Activated T-helper 2 cell treated with anti-CD3 and anti-CD28 coated beads, Interferon-gamma antibody, Interleukin-2, Interleukin-4, amounts not matched to agents 10 μg/mL and 5 μg/mL and 100 μg/mL, durations not matched to agents 14 hours and 24 hours and 36 hours (primary cell): ENCODE measurements around the gene C1QTNF9. TPM values are rescaled to one million over a fixed set of nuclear protein-coding genes. Genes with fewer than 3 reads are reported as not detected.
"Not testable (repeated sequence)": the region's sequence is repeated elsewhere in the genome, so short reads cannot be mapped to it uniquely, and the experiment has no call there.

Experiments
- DNase-seq: peaks from one replicate; pipeline ENCODE4 v3.0.0; 2021; ENCODE audit warnings: low spot score
- H3K27ac Mint-ChIP-seq: one replicate; pipeline ENCODE4 v1.8.0; 2021; ENCODE audit warnings: mixed read lengths
- H3K27me3 Mint-ChIP-seq: one replicate; pipeline ENCODE4 v1.8.0; 2021; ENCODE audit warnings: low read depth, mixed read lengths
- H3K36me3 Mint-ChIP-seq: one replicate; pipeline ENCODE4 v1.8.0; 2021; ENCODE audit warnings: low read depth, mixed read lengths
- H3K4me1 Mint-ChIP-seq: one replicate; pipeline ENCODE4 v1.8.0; 2021; ENCODE audit warnings: low read depth, mixed read lengths
- H3K4me3 Mint-ChIP-seq: one replicate; pipeline ENCODE4 v1.8.0; 2021; ENCODE audit warnings: low read depth, mild to moderate bottlenecking, moderate library complexity, mixed read lengths
- H3K9me3 Mint-ChIP-seq: one replicate; pipeline ENCODE4 v1.8.0; 2021; ENCODE audit warnings: mixed read lengths
- intact Hi-C: fragments of 100-400 bp; cut with micrococcal nuclease; formaldehyde crosslinking; loops from one replicate; pipeline ENCODE4 v1.15.1; 2023
- total RNA-seq: library from RNA; stranded (reverse); gene quantifications from 2 replicates; pipeline ENCODE4 v1.2.3, GENCODE V29; 2022

Gene C1QTNF9
- total RNA-seq, 1 donor from 2014 or later, result not detected

DNA sequence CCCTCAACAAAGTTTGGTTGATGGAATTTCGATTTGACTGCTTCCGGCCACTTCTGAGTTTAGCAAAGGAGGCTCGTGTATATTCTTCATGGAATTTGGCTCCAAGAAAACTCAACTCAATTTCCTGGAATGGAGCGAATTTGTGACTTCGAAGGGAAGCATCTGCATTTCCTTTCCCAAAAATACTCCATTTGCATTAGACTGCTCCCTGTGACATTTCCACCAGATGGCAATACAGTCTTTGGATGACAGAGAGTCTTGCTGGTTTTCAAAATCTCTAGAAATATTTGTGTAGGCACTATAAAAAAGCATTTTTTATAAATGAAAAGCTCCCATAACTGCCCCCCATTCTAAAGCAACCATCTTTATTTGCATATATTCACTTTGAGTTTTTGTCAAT lies 4.1 kb downstream of the C1QTNF9 start:
- H3K27me3 Mint-ChIP-seq, result peaks cover 5% of the 10 kb centered on the region
- H3K36me3 Mint-ChIP-seq, result no peaks in the 10 kb centered on the region
- H3K4me1 Mint-ChIP-seq, result peaks cover 1% of the 10 kb centered on the region
- DNase-seq, result no peak
- no peaks in the 10 kb centered on the region for H3K9me3 Mint-ChIP-seq
- intact Hi-C loops, result no loop called here
- no peak overlapping the region for H3K4me3 Mint-ChIP-seq
- no peak overlapping the region for H3K27ac Mint-ChIP-seq

DNA sequence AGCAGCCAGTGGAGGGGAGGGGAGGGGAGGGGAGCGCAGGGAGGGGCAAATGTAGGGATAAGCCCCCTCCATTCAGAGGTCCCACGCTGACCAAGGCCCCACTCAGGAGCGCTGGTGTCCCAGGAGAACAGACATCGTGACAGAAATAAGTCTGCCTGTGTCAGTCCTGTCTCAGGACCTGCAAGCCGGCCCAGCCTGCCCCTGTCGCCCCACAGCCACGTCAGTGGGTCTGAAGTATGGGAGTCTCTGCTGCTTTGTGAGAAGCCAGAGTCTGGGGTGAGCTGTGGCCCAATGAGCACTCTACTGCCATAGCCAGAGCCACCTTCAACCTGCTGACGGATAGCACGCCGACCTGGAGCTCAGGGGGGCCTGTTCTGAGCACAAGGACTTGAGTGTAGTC lies 8.5 kb downstream of the C1QTNF9 start:
- DNase-seq, H3K4me1 Mint-ChIP-seq, H3K36me3 Mint-ChIP-seq, H3K9me3 Mint-ChIP-seq, intact Hi-C loops, H3K4me3 Mint-ChIP-seq, H3K27me3 Mint-ChIP-seq, H3K27ac Mint-ChIP-seq: not testable (repeated sequence)

DNA sequence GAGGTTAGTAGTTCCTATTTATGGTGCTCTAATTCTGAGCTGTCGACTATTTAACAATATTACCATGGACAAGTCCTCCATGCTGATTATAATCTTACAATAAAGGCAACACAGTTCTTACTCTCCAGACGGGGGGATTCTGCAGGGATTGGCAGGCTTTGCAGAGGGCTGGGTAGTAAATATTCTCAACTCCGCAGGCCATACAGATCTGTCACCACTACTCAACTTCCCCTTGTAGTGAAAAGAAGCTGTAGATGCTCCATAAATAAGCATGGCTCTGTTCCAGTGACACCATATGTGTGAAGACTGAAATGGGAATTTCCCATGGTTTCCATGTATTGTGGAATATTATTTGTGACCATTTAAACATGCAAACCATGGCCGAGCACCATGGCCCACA lies 9.5 kb downstream of the C1QTNF9 start:
- H3K9me3 Mint-ChIP-seq, intact Hi-C loops, H3K4me3 Mint-ChIP-seq, DNase-seq, H3K36me3 Mint-ChIP-seq, H3K4me1 Mint-ChIP-seq, H3K27me3 Mint-ChIP-seq, H3K27ac Mint-ChIP-seq: not testable (repeated sequence)

DNA sequence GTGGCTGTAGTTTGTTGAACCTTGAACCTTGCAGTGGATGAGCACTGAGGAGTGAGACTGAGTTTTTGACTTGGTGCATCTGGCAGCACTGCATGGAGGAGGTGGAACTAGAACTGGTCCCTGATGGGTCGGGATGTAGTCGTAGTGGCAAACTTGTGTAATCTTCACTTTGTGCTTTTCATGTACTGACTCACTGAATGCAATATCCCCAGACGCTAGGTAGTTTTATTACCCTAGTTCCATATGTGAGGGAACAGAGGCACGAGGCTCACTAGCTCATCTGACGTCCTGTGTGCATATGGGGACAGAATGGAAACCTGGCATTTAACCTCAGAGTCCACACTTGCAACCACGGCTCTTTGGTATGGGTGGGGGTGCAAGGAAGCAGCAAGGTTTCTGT lies 10.3 kb downstream of the C1QTNF9 start:
- H3K4me1 Mint-ChIP-seq, intact Hi-C loops, H3K27me3 Mint-ChIP-seq, H3K4me3 Mint-ChIP-seq, H3K36me3 Mint-ChIP-seq, H3K9me3 Mint-ChIP-seq, H3K27ac Mint-ChIP-seq, DNase-seq: not testable (repeated sequence)

DNA sequence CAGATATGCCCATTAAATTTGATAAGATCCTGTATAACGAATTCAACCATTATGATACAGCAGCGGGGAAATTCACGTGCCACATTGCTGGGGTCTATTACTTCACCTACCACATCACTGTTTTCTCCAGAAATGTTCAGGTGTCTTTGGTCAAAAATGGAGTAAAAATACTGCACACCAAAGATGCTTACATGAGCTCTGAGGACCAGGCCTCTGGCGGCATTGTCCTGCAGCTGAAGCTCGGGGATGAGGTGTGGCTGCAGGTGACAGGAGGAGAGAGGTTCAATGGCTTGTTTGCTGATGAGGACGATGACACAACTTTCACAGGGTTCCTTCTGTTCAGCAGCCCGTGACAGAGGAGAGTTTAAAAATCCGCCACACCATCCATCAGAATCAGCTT lies 12.0 kb downstream of the C1QTNF9 start:
- not testable (repeated sequence) for H3K36me3 Mint-ChIP-seq, DNase-seq, H3K27ac Mint-ChIP-seq

DNA sequence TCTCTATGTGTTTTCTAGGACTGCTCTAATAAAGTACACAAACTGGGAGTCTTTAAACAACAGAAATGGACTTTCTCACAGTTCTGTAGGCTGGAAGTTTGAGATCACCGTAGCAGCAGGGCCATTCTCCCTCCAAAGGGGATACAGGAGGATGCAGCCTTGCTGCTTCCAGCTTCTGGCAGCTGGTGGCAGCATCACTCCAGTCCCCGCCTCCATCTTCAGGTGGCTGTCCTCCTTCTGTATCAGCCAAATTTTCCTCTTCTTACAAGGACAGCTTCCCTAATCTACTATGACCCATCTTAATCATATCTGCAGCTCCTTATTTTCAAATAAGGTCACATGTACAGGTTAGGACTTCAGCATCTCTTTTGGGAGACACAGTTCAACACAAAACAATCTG lies 13.1 kb downstream of the C1QTNF9 start:
- H3K27ac Mint-ChIP-seq, H3K4me1 Mint-ChIP-seq, intact Hi-C loops, H3K4me3 Mint-ChIP-seq, H3K9me3 Mint-ChIP-seq, DNase-seq, H3K36me3 Mint-ChIP-seq: not testable (repeated sequence)
- H3K27me3 Mint-ChIP-seq, result peaks cover 23% of the 10 kb centered on the region

More for the DNA sequence above, 12.0 kb downstream of the C1QTNF9 start:
- H3K4me1 Mint-ChIP-seq, intact Hi-C loops, H3K4me3 Mint-ChIP-seq, H3K9me3 Mint-ChIP-seq: not testable (repeated sequence)
- peaks cover 18% of the 10 kb centered on the region for H3K27me3 Mint-ChIP-seq

DNA sequence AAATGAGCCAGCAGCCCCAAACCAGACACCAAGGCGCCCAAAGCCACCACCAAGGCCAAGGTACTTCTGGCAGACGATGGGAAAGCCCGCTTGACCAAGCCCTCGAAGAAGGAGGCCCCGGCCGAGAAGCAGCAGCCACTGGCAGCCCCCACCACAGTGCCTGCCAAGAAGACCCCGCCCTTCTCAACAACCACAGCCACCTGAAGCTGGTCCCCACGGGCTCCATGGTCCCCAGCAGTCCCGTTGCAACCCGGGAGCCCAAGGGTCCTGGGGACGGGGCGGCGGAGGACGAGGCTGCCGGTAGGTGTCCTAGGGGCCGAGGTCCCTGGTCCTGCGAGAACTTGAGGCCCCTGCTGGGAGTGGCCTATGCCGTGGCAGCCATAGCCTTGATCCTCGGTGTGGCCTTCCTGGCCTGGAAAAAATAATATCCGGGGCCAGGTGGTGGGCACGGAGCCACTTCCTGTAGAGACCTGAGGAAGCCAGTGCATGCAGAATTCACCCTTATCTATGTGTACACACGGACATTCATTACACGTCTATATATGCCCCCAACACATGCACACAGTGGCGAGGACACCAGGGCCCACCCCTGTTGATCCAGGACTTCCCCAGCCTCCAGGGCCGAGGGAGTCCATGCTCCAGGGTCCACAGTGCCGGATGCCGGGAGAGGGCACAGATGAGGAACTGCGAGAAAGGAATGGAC lies 13.8 kb downstream of the C1QTNF9 start:
- Mint-ChIP-seq H3K9me3 (no peaks in the 10 kb centered on the region), H3K4me1 (no peaks in the 10 kb centered on the region), H3K27me3 (peaks cover 27% of the 10 kb centered on the region), H3K4me3 (no peak overlapping the region), H3K36me3 (no peaks in the 10 kb centered on the region), H3K27ac (no peak overlapping the region)
- intact Hi-C loops, result no loop called here
- no peak for DNase-seq

DNA sequence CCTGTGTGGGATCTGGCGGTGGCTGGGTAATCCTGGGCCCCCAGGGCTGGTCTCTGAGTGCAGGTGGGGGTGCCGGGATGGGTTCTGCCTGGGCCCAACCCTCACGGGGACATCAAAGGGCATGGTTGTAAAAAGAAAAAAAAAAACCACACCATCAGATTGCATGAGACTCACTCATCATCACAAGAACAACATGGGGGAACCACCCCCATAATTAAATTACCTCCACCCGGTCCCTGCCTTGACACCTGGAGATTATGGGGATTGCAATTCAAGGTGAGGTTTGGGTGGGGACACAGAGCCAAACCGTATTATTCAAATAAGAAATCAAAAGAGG lies 14.3 kb downstream of the C1QTNF9 start:
- Mint-ChIP-seq H3K27ac (no peak overlapping the region), H3K9me3 (no peaks in the 10 kb centered on the region), H3K4me3 (no peak overlapping the region), H3K4me1 (no peaks in the 10 kb centered on the region), H3K36me3 (no peaks in the 10 kb centered on the region), H3K27me3 (peaks cover 33% of the 10 kb centered on the region)
- DNase-seq, result no peak
- intact Hi-C loops, result no loop called here

DNA sequence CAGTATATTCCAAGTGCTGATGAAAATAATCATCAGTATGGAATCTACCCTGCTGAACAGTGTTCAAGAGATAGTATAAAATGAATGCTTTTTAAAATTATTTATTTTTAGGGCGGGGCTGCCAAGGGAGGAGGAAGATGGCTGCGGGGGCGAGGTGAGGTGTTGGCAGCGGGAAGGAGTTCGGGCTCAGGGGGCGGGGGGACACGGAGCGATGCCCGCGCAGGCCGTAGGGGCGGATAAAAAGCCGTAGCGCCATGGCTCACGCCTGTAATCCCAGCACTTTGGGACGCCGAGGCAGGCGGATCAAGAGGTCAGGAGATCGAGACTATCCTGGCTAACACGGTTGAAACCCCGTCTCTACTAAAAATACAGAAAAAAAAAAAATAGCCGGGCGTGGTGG lies 18.2 kb downstream of the C1QTNF9 start:
- H3K27ac Mint-ChIP-seq, intact Hi-C loops: not testable (repeated sequence)

DNA sequence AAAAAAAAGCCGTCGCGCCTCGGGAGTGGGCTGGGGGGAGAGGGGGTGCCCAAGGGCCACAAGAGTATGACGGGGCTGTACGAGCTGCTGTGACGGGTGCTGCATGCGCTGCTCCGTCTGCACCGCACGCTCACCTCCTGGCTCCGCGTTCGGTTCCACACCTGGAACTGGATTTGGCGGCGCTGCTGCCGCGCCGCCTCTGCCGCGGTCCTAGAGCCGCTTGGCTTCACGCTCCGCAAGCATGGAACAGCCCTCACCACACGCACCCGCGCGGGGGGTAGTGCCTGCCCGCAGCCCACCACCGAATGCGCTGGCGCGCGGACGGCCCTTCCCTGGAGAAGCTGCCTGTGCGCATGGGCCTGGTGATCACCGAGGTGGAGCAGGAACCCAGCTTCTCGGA lies 18.8 kb downstream of the C1QTNF9 start:
- no peak for DNase-seq
- Mint-ChIP-seq H3K27ac (no peak overlapping the region), H3K27me3 (peaks cover 53% of the 10 kb centered on the region), H3K4me1 (no peaks in the 10 kb centered on the region), H3K4me3 (no peak overlapping the region), H3K36me3 (no peaks in the 10 kb centered on the region), H3K9me3 (no peaks in the 10 kb centered on the region)
- intact Hi-C loops, result no loop called here

More for the DNA sequence above, 18.2 kb downstream of the C1QTNF9 start:
- H3K36me3 Mint-ChIP-seq, H3K4me3 Mint-ChIP-seq, H3K9me3 Mint-ChIP-seq, H3K4me1 Mint-ChIP-seq, DNase-seq: not testable (repeated sequence)
- peaks cover 49% of the 10 kb centered on the region for H3K27me3 Mint-ChIP-seq

DNA sequence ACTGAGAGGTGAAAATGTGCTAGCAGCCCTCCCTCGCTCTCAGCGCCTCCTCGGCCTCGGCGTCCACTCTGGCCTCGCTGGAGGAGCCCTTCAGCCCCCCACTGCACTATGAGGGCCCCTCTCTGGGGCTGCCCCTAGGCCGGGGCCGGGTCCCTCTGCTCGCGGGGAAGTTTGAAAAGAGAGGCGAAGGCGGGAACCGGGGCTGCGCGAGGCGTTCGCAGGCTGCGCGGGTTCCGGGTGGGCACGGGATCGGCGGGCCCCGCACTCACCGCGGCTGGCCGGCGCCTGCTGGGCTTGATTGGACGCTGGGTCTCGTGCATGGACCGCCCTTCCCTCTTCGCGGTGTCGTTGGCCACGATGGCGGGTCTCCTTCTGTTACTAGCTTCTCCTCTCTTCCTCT lies 29.3 kb downstream of the C1QTNF9 start:
- Mint-ChIP-seq H3K27ac (no peak overlapping the region), H3K4me3 (no peak overlapping the region), H3K9me3 (no peaks in the 10 kb centered on the region), H3K27me3 (peaks cover 10% of the 10 kb centered on the region), H3K4me1 (no peaks in the 10 kb centered on the region), H3K36me3 (no peaks in the 10 kb centered on the region)
- intact Hi-C loops, result no loop called here
- DNase-seq, result no peak

DNA sequence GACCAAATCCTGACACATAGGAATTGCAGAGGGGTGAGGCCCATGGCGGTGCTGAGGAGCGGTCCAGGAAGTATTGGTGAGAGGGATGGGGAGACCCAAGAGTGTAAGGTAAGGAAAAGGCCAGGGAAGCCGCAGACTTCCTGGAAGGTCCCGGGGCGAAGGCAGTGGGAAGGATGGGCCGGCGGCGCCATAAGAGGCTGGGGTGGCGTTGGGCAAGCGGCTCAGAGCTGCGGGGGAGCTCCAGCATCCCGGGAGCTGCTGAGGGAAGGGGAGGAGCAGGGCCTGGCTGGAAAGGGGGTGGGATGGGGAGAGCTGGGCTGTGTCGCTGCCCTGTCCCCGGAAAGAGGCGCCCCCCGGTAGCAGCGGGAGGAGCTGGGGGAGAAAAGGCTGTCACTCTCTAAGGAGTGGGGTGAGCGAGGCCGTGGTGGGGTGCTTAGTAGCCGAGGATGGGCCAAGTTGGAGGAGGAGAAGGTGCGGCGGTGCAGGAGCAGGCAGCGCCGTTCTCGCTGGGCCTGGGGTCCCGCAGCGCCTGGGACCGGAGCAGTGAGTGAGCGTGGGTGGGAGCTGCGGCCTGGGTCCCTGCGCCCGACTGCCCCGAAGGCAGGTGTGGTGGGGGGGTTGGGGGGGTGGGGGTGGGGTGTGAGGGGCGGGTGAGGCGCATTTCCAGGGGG lies 30.7 kb downstream of the C1QTNF9 start:
- no peak overlapping the region for H3K27ac Mint-ChIP-seq
- no peak for DNase-seq
- intact Hi-C loops, result no loop called here
- H3K9me3 Mint-ChIP-seq, result no peaks in the 10 kb centered on the region
- H3K4me1 Mint-ChIP-seq, result no peaks in the 10 kb centered on the region
- peaks cover 14% of the 10 kb centered on the region for H3K27me3 Mint-ChIP-seq
- H3K4me3 Mint-ChIP-seq, result no peak overlapping the region
- H3K36me3 Mint-ChIP-seq, result no peaks in the 10 kb centered on the region

DNA sequence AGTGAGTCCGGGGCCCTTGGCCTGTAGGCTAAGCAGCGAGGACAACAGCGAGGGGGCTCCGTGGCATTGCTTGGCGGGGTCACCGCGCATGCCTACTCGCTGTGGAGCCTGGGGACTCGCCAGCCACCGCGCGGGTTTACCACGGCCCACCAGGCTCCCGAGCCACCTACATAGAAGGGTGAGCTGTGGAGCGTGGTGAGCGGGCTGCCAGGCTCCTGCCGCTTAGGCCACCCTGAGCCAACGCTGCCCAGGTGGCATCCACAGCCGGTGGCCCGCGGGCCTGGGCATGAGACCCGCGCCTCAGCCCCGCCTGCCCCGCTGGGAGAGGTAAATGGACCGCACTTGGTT lies 31.2 kb downstream of the C1QTNF9 start:
- no peaks in the 10 kb centered on the region for H3K9me3 Mint-ChIP-seq
- no peak overlapping the region for H3K27ac Mint-ChIP-seq
- no peaks in the 10 kb centered on the region for H3K4me1 Mint-ChIP-seq
- no peak for DNase-seq
- peaks cover 16% of the 10 kb centered on the region for H3K27me3 Mint-ChIP-seq
- no peak overlapping the region for H3K4me3 Mint-ChIP-seq
- intact Hi-C loops, result no loop called here
- H3K36me3 Mint-ChIP-seq, result no peaks in the 10 kb centered on the region

DNA sequence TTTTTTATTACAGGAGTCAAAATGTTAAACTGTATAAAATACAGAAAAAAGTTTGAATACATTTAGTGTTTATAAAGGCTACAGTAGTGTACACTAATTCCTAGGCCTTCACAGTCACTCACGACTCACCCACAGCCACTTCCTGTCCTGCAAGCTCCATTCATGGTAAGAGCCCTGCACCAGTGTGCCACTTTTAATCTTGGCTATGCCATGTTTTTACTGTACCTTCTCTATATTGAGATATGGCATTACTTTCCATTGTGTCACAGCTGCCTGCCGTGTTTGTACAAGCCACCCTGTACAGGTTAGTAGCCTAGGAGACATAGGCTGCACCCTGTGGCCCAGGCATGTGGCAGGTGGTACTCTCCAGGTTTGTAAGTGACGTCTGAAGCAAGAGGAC lies 32.1 kb downstream of the C1QTNF9 start:
- Mint-ChIP-seq H3K27ac (no peak overlapping the region), H3K36me3 (no peaks in the 10 kb centered on the region), H3K9me3 (no peaks in the 10 kb centered on the region), H3K4me1 (no peaks in the 10 kb centered on the region), H3K4me3 (no peak overlapping the region), H3K27me3 (peaks cover 16% of the 10 kb centered on the region)
- no peak for DNase-seq
- intact Hi-C loops, result no loop called here
